HG02981 (cell line): ENCODE measurements around the gene TAOK1.
"Not testable (repeated sequence)": the region's sequence is repeated elsewhere in the genome, so short reads cannot be mapped to it uniquely, and the experiment has no call there.

Experiments used
- ATAC-seq: cut with Tn5 transposase; IDR thresholded peaks from one replicate; pipeline ENCODE4 v1.9.1; 2021; ENCODE audit warnings: mild to moderate bottlenecking, moderate library complexity; ENCODE audit not compliant: unreplicated experiment

The TAOK1 gene

DNA sequence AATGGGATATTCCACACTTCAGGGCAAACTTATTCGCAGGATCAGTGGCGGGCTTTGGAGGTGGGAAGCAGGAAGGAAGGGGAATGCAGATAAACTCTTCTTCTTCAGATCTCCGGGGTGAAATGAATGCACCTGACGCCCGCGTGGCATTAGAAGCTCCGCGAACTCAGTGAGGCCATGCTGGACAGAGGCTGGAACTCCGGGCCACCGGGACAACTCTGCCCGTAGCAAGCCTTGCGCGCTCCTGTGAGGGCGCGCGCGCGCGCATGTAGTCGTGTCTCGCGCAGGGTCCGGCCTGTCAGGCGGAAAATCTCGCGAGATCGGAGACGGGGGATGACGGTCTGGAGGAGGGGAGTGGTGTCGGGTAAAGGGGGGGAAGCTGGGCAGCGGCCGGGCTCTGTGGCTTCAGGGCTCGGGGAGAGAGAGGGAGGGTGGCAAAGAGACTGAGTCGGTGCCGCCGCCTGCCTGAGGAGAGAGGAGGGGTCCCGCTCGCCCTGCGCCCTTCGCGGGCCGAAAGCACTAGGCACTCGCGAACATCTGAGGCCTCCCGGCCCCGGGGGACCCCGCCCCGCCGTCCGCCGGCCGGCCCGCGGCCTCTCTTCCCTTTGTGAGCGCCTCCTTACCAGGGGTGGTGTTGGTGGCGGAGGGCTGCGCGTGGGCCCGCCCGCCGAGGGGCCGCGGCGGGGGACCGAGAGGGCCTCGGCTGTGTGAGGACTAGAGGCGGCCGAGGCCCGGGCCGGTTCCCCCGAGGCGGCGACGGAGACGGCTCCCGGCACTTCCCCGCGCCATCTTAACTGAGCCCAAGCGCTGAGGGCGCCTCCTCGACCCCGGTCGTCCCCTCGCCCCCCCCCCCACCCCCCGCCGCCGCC is at the start of gene TAOK1:
TSS of gene TAOK1 (plus strand) at position 382 of the 869 bp plus-strand sequence. CDS start 61,186 bp downstream, outside the sequence.
- ATAC-seq: peak; percentile 83

DNA sequence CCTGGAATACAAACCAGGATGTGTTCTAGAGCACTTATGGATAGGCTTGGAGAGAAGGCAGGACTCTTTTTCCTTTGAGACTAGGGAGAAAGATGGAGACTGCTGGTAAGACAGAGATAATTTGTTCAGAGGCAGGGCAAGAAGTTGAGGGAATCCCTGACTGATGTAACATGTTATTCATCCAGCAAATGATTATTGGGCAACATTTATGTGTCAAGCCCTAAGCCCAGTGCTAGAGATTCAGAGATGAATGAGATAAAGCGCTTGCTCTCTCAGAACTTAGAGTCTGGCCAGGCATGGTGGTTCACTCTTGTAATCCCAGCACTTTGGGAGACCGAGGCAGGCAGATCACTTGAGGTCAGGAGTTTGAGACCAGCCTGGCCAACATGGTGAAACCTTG is 48.4 kb upstream of the TAOK1 start:
- ATAC-seq: no peak

DNA sequence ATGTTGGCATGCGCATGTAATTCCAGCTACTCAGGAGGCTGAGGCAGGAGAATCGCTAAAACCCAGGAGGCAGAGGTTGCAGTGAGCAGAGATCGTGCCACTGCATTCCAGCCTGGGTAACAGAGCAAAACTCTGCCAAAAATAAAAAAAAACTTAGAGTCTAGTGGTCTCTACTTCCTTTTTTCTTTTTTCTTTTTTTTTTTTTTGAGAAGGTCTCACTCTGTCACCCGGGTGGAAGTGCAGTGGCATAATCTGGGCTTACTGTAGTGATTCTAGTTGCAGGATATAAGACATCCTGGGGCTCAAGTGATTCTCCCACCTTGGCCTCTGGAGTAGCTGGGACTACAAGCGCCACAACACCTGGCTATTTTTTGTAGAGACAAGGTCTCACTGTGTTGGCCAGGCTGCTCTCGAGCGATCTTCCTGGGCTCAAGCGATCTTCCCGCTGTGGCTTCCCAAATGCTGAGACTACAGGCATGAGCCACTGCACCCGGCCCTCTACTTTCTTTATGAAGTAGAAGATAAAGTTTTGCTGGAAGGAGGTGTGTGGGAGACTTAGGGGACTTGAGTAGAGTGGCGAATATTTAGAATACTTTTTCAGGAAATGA is 47.9 kb upstream of the TAOK1 start:
- ATAC-seq: no peak

DNA sequence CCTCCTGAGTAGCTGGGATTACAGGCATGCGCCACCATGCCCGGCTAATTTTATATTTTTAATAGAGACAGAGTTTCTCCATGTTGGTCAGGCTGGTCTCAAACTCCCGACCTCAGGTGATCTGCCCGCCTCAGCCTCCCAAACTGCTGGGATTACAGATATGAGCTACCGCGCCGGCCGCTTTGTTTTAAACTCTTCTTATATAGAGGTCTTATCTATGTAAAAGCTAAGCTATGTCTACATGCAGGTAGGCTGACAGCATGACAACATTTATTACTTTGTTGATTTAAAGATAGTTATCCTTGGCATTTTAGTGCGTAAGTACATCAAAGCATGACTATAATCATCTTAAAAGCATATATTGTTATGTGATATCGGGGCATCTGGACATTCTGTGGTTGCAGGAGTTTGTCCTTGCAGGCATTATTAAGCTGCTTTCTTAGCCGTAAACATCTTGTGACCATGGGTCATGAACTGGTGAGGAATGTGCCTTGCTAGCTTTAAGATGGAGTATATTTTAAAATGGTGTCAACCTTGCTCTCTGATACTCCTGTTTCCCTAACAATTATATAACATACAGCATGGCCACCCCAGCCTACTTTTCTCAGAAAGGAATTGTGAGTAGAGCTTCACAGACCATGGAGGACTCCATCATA is 45.8 kb upstream of the TAOK1 start:
- no peak for ATAC-seq

DNA sequence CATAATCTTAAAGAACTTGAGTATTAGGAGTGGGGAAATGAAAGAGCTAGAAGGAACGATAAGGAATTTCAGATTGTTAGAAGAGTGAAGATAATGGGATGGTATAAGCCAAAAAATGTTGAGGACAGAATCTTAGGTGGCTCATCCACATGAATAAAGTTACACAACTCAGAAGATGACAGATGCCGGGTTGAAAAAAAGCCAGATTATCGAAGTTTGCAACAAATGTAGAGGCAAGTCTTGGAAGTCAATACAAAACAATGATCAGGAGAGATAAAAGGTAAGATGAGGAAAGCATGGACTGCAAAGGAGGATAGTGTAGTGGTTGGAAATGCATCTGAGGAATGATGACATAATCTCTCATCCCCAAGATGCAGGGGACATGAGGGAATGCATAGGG is 45.1 kb upstream of the TAOK1 start:
- no peak for ATAC-seq

DNA sequence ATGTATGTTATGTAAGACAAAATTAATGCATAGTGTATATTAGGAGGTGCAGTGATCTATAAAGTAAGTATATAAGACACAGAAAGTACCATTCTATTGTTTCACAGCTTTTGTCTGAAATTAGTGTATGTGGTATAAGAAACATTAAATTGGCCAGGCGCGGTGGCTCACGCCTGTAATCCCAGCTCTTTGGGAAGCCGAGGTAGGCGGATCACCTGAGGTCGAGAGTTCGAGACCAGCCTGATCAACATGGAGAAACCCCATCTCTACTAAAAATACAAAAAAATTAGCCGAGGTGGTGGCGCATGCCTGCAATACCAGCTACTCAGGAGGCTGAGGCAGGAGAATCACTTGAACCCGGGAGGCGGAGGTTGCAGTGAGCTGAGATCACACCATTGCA is 44.7 kb upstream of the TAOK1 start:
- ATAC-seq: not testable (repeated sequence)

DNA sequence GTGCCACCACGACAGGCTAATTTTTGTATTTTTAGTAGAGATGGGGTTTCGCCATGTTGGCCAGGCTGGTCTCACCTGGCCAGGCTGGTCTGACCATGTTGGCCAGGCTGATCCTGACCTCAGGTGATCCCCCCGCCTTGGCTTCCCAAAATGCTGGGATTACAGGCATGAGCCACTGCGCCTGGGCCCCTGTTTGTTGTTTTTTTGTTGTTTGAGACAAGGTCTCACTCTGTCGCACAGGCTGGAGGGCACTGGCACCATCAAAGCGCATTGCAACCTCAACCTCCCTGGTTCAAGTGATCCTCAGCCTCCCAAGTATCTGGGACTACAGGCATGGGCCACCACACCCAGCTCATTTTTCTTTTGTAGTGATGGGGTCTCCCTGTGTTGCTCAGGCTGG is 43.7 kb upstream of the TAOK1 start:
- no peak for ATAC-seq

DNA sequence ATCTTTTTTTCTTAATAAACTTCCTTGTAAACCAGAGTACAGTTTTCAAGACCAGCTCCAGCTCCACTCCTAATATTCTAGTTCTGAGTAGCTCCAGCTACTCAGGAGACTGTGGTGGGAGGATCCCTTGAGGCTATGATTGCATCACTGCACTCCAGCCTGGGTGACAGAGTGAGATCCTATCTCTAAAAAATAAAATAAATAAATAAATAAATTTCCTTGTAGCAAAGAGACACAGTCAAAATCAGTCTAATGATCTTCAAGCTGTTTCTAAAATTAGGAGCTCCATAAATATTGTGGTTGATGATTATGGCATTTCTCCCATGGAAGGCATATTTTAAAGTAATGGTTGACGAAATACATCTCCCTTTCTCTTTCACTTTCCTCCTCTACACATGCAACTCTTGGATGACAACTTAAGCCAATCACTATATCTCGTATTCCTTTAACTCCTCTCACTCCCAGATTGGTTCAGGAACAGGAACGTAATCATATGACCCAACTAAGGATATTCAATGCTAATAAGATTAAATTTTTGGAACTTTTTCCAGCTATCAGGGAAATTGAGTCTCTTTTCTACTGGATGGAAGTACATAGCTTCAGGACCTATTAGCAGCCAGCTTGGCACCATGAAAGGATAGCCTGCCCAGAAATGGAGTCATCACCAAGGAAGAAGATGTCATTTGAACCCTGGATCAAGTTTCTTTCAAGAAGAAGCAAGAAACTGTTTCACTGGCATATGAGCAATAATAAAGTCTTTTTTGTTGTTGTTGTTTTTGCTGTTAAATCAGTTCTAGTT is 42.1 kb upstream of the TAOK1 start:
- ATAC-seq: no peak

DNA sequence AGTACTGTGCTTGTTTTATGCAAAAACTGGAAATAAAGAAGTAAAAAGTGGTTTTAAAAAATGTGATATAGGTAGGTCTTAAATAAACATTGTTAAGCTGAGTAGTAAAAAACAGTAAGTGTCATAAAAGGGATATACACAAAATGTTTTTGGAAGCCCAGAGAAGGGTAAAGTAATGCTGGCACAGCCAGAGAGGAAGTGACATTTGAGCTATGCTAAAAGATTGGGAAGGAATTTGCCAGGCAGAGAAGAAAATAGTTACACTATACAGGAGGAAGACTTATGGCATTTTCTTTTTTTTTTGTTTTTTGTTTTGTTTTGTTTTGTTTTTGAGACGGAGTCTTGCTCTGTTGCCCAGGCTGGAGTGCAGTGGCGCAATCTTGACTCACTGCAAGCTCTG is 40.8 kb upstream of the TAOK1 start:
- ATAC-seq: no peak

DNA sequence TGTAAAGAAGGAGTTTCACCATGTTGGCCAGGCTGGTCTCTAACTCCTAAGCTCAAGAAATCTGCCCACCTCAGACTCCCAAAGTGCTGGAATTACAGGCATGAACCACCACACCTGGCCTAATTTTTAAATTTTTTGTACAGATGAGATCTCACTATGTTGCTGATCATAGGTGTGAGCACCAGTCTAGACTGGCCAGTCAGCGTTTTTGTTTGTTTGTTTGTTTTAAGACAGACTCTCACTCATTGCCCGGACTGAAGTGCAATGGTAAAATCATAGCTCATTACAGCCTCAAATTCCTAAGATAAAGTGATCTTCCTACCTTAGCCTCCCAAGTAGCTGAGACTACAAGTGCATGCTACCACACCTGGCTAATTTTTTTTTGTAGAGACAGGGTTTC is 38.0 kb upstream of the TAOK1 start:
- ATAC-seq: no peak

DNA sequence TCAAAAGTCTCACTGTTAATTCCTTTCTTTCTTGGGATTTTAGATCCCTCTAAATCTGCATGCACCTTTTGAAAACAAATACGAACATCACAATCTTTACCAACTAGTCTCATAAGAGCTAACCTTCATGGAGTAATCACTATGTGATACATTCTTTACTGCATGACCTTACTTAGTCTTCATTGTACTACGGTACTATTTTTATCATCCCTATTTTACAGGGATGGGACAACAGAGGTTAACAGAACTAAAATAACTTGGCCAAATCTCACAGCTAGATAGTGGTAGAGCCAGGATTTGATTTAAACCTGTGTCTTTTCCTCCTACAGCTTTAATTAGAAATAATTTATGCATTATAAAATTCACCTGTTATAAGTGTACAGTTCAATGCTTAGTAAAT is 32.9 kb upstream of the TAOK1 start:
- no peak for ATAC-seq

DNA sequence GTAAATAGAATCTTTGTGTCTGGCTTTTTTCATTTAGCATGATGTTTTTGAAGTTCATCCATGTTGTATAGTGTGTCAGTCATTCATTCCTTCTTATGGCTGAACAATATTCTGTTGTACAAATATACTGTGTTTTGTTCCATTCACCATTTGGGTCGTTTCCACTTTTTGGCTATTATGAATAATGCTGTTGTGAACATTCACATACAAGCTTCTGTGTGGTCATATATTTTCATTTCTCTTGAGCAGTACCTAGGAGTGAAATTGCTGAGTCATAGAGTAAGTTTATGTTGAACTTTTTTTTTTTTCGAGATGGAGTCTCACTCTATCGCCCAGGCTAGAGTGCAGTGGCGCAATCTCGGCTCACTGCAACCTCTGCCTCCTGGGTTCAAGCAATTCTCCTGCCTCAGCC is 32.3 kb upstream of the TAOK1 start:
- no peak for ATAC-seq

DNA sequence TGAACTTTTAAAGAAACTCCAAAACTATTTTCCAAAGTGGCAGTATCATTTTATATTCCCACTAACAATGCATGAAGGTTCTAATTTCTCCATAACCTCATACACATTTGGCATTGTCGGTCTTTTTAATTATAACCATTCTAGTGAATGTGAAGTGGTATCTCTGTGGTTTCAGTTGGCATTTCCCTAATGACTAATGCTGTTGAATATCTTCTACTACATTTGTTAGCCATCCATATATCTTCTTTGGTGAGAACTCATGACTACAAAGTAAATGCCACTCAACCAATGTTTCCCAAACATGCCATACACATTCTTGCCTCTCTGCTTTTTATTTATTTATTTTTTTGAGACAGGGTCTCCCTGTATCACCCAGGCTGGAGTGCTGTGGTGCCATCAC is 31.7 kb upstream of the TAOK1 start:
- ATAC-seq: no peak

DNA sequence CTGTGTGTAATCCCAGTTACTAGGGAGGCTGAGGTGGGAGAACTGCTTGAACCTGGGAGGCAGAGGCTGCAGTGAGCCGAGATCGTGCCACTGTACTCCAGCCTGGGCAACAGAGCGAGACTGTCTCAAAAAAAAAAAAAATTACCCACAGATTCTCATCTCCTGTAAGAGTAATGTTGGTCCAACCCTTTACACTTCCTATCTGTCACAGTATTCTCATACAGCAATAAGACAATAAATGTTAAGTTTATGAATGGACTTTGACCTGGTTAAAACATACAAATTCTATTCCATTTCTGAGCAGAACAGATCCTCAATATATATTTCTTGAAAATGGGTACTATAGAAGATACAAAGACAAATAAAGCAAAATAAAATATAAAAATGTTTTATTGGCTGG is 30.4 kb upstream of the TAOK1 start:
- ATAC-seq: no peak

DNA sequence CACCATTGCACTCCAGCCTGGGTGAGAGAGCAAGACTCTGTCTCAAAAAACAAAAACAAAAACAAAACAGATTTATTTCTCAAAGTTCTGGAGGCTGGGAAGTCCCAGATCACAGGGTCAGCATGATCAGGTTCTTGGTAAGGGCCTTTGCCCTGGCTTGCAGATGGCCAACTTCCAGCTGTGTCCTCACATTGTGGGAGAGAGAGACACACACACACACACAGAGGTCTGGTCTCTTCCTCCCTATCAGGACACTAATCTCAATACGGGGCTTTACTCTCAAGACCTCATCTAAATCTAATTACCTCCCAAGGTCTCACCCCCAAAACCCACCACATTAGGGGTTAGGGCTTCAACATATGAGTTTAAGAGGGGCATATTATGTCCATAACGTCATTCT is 26.4 kb upstream of the TAOK1 start:
- ATAC-seq: no peak

DNA sequence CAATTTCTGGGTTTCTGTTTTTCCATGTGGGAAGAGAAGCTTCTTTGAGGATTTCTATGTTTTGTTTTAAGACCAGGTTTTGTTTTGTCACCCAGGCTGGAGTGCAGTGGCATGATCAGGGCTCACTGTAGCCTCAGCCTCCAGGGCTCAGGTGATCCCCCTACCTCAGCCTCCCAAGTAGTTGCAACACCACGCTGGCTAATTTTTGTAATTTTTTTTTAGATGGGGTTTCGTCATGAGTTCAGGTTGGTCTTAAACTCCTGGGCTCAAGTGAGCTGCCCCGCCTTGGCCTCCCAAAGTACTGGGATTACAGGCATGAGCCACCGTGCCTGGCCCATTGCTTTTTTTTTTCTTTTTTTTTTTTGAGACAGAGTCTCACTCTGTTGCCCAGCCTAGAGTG is 25.5 kb upstream of the TAOK1 start:
- no peak for ATAC-seq

DNA sequence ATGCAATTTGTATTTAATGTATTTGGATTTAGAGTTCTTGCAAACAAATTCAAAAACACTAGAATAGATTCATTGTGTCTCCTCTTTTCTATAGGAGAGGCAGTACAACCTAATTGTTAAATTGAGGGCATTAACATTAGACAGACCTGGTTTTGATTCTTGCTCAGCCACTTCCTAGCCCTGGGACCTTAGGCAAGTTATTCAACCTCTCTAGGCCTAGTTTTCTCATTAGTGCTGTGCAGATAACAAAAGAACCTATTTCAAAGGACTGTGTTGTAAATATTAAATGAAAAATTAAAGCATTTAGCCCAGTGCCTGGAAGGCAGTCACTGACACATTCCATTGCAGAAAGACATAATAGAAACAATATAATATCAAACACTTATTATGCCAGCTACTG is 22.0 kb upstream of the TAOK1 start:
- no peak for ATAC-seq

DNA sequence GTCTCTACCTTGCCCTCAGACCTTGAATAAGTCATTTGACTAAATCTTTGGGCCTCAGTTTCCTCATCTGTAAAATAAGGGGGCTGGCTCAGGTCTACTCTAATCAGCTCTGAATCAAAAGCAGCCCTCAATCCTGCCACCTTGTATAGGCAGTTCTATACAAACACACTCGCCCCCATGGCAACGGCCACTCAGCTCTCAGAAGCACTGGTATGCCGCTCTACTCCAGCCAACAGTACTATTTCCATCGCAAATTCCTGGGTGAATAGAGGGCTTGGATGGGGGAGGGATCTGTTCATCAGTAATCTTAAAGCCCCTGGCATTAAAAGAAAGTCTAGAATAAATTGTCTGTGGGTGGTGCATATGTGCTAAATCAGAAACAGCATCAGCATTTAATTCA is 21.2 kb upstream of the TAOK1 start:
- no peak for ATAC-seq

DNA sequence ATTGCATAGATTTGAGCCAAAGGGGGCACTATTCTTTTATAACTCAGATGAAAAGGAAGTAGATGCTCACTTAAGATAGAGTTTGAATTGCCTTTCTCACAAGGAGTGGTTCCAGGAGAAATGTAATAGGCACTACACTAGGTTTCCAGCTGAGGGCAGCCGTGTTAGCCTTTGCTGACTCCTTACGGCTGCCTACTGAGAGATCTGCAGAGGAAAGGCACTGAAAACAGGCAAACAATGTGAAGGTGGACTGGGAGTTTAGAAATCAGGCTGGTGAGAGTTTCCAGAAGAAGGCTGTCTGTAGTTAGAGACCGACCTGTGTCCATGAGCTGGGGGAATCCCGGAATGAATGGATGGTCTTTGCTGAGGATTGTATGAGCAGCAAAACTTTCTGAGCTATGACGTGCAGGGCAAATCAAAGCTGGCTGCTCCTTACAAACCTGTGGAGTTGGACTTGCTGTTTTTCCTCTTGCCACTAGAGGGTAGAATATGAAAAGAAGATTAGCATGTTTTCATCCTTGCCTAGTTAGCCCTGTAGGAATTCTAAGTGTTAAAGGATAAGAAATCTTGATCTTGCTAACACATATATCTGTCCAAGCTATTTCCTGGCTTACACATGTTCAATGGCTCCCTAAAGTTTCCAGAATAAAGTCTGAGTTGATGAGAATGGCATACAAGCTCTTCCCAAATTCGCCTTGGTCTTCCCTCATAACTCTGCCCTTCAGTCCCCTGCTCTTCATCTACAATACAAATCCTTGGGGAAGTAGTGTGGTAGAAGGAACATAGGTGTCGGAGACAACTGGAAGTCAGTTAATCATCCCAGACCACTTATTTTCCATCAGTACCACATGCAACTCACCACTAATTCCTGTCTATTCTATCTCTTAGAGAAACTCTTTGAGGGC is 20.1 kb upstream of the TAOK1 start:
- ATAC-seq: peak; percentile 56

DNA sequence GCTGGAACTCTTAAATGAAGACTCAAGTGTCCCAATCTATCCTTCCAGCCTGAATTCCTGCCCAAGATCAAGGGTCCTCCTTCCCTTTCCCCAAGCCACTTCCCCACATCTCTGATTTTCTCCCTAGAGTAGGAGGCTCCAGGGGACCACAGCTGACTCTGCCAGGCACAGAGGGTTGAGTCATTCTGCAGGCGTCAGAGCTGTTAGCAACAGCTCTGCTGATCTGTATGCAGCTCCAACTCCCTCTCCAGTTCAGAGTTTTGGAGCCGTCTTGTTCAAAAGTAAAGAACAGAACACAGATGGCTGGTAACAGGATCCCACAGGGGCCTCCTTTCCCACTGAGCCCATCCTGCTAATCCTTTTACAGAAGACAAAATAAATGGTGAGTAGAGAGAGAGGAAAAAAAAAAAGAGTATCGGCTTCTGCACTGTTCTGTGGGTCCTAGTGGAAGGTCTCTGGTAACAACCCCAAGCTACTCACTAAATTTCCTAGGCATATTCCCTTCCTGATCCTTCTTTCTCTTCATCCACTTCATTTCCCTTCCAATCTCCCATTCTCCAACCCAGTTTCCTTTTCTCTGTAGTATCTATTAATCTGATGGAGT is 13.4 kb upstream of the TAOK1 start:
- no peak for ATAC-seq
